AG04450 (cell line): ENCODE data around the gene CXCR5. TPM values are rescaled to one million over a fixed set of nuclear protein-coding genes. Genes with fewer than 3 reads are reported as not detected.

Source experiments
- CTCF ChIA-PET: fragments of 300-600, 350-600 bp; formaldehyde crosslinking; extraction: SDS; loops from one replicate; lab custom pipeline; 2022; ENCODE audit warnings: antibody characterized with exemption, inconsistent platforms; lab: Charles Lee
- POLR2A ChIA-PET: fragments of 350-600 bp; formaldehyde crosslinking; extraction: SDS; loops from one replicate; lab custom pipeline; 2021; ENCODE audit warnings: antibody characterized with exemption, inconsistent platforms; lab: Yijun Ruan, JAX
- DNase-seq: peaks from one replicate; pipeline ENCODE4 v3.0.0-alpha.2; 2011; ENCODE audit warnings: low read depth, low spot score
- H3K27ac ChIP-seq: one replicate; pipeline ENCODE4 v1.5.1; 2012; ENCODE audit warnings: low read depth, low read length, control low read depth
- H3K27me3 ChIP-seq: one replicate; pipeline ENCODE4 v1.6.0; 2012; ENCODE audit warnings: low read length; ENCODE audit not compliant: control insufficient read depth, insufficient read depth
- H3K4me3 ChIP-seq: 2 replicates; pipeline ENCODE4 v1.5.1; 2011; ENCODE audit warnings: mild to moderate bottlenecking, low read depth, low read length, control low read depth
- H3K9me3 ChIP-seq: 2 replicates; pipeline ENCODE4 v1.5.1; 2012; ENCODE audit warnings: low read length; ENCODE audit not compliant: control insufficient read depth, insufficient read depth
- polyA minus RNA-seq: library from RNA; depleted of rRNA, polyadenylated mRNA; stranded (reverse); fragments of >200 nt; gene quantifications from 2 replicates; pipeline ENCODE4 v1.2.3, GENCODE V29; 2011; rRNA and poly(A)+ RNA removed
- polyA plus RNA-seq: library from polyadenylated mRNA; depleted of rRNA; stranded (reverse); fragments of >200 nt; gene quantifications from 2 replicates; pipeline ENCODE4 v1.2.3, GENCODE V29; 2011; rRNA removed
- TF ChIP-seq, protein P1 (sequence below): IDR thresholded peaks from 2 replicates; pipeline ENCODE4 v1.5.1; 2011; ENCODE audit warnings: low read depth, low read length, control low read depth, inconsistent platforms

CXCR5 gene, protein sequence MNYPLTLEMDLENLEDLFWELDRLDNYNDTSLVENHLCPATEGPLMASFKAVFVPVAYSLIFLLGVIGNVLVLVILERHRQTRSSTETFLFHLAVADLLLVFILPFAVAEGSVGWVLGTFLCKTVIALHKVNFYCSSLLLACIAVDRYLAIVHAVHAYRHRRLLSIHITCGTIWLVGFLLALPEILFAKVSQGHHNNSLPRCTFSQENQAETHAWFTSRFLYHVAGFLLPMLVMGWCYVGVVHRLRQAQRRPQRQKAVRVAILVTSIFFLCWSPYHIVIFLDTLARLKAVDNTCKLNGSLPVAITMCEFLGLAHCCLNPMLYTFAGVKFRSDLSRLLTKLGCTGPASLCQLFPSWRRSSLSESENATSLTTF
- polyA plus RNA-seq: not detected in 2 replicates
- polyA minus RNA-seq: not detected in 2 replicates

DNA sequence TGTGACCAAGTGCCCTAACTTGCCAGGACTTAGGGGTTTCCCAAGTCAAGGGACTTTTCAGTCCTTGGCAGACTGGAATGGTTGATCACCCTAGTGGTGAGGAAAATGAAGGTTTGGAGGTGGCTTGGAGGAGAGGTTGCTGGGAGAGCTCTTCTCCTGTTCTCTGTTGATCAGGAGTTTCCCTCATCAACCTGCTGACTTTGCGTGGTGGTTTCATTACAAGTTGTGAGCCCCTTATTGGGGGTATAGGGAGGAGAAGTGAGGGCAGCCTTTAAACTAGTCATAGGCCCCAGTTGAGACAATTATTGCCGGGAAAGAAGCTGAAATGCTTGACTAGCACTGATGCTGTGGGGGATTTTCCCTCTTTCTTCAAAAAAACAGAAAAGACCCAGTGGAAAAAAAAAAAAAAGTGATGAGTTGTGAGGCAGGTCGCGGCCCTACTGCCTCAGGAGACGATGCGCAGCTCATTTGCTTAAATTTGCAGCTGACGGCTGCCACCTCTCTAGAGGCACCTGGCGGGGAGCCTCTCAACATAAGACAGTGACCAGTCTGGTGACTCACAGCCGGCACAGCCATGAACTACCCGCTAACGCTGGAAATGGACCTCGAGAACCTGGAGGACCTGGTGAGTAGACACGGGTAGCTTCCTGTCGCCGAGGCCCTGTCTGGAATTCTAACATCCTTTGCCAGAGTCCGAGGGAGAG, at the start of gene CXCR5:
CXCR5 (plus strand) TSS at position 525 of the 704 bp plus-strand sequence; CDS start at position 575, 50 bp downstream.
- POLR2A ChIA-PET: interaction anchor here (0.6 to 1.1 kb wide), 3 partner anchors 10 to 1972 kb away, joined by 3 to 7 read pairs (median 3); no protein-coding TSS in a partner anchor
- CTCF ChIA-PET: interaction anchor here (0.6 to 2.0 kb wide), 4 partner anchors 13 to 47 kb away, joined by 3 to 6 read pairs (median 4); no protein-coding TSS in a partner anchor
- no peak for DNase-seq
- Histone ChIP-seq H3K4me3 (no peak within 1 kb of the TSS), H3K9me3 (no peaks in the 10 kb centered on the region), H3K27me3 (no peaks in the 10 kb centered on the region), H3K27ac (no peak within 1 kb of the TSS)
- TF ChIP-seq, protein P1, sequence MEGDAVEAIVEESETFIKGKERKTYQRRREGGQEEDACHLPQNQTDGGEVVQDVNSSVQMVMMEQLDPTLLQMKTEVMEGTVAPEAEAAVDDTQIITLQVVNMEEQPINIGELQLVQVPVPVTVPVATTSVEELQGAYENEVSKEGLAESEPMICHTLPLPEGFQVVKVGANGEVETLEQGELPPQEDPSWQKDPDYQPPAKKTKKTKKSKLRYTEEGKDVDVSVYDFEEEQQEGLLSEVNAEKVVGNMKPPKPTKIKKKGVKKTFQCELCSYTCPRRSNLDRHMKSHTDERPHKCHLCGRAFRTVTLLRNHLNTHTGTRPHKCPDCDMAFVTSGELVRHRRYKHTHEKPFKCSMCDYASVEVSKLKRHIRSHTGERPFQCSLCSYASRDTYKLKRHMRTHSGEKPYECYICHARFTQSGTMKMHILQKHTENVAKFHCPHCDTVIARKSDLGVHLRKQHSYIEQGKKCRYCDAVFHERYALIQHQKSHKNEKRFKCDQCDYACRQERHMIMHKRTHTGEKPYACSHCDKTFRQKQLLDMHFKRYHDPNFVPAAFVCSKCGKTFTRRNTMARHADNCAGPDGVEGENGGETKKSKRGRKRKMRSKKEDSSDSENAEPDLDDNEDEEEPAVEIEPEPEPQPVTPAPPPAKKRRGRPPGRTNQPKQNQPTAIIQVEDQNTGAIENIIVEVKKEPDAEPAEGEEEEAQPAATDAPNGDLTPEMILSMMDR: no peak

DNA sequence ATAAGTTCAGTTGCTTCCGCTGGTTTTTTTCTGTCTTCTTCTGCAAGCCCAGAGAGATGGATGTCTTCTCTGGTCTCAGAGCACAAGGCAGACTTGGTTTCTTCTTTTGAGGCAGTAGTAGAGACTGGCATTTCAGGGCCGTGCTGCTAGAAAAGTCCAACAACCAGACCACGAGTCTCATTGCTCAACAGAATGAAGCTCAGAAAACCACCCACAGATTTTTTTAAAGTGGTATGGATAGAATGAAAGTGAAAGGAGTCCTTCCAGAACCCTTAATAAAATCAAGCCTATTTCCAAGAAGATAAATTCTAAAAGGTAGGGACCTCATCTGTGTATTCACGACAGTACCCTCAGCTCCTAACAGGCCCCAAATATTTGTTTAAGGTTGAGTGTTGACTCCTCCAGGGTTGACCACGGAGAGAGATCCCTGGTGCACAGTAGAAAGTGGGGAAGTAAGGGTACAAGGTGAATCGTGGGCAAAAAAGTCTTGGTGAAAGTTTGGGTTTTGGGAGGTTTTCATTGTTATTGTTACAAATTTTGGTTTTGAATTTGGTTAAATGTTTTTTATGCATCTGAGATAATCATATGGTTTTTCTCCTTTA, 49.2 kb upstream of the CXCR5 start:
- no peak overlapping the region for H3K4me3 ChIP-seq
- ChIA-PET CTCF (interaction anchor here (0.6 to 1.0 kb wide), 2 partner anchors 11 to 57 kb away, joined by 3 read pairs; no protein-coding TSS in a partner anchor), POLR2A (no interaction called here)
- no peak overlapping the region for H3K27ac ChIP-seq
- TF ChIP-seq, protein P1: no peak
- H3K9me3 ChIP-seq: no peaks in the 10 kb centered on the region; the same call in none of the 2 replicates
- H3K27me3 ChIP-seq: peaks cover 10% of the 10 kb centered on the region
- no peak for DNase-seq

DNA sequence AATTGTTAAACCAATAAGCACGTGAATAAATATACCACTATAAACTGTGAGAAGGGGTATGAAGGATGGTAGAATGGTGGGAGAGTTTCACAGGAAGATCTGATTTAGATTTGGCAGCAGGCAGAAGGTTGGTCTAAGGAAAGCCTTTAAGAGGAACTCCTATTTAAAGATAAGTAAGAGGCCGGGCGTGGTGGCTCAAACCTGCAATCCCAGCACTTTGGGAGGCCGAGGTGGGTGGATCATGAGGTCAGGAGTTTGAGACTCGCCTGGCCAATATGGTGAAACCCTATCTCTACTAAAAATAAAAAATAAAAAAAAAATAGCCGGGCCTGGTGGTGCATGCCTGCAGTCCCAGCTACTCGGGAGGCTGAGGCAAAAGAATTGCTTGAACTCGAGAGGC, 45.8 kb upstream of the CXCR5 start:
- no peak for DNase-seq
- CTCF ChIA-PET: no interaction called here
- Histone ChIP-seq H3K27me3 (peaks cover 8% of the 10 kb centered on the region), H3K27ac (no peak overlapping the region), H3K4me3 (no peak overlapping the region), H3K9me3 (no peaks in the 10 kb centered on the region; the same call in none of the 2 replicates)
- POLR2A ChIA-PET: no interaction called here
- TF ChIP-seq, protein P1: no peak

DNA sequence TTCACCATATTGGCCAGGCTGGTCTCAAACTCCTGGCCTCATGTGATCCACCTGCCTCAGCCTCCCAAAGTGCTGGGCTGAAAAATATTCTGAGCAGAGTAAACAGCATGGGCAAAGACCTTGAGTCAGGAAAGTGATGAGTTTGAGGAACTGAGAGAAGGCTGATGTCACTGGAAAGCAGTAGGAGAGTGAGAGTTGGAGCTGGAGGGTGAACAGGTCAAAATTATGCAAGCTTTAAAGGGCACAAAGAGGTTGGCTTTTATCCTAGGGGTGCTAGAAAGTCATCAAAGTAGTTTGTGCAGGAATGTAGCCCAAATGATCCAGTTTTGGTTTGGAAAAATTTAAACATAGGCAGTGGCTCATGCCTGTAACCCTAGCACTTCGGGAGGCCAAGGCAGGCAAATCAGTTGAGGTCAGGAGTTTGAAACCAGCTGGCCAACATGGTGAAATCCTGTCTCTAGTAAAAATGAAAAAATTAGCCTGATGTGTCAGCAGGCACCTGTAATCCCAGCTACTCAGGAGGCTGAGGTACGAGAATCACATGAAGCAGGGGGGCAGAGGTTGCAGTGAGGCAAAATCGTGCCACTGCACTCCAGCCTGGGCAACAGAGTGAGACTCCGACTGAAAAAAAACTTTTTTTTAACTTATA, 44.7 kb upstream of the CXCR5 start:
- no peak for DNase-seq
- TF ChIP-seq, protein P1: no peak
- Histone ChIP-seq H3K27ac (no peak overlapping the region), H3K9me3 (no peaks in the 10 kb centered on the region; the same call in none of the 2 replicates), H3K4me3 (no peak overlapping the region), H3K27me3 (peaks cover under 1% of the 10 kb centered on the region)
- ChIA-PET POLR2A (no interaction called here), CTCF (no interaction called here)
